D341Med (cell line): Measurements from ENCODE around the gene ALK.

Experiments
- DNase-seq: peaks from one replicate; pipeline ENCODE4 v3.0.0; 2012; ENCODE audit warnings: low spot score

Gene ALK

GRCh38 chr2:29317801-29318485 lies 603.4 kb downstream of the ALK start:
- no peak for DNase-seq

GRCh38 chr2:29317077-29317517 lies 604.3 kb downstream of the ALK start:
- DNase-seq, result no peak

GRCh38 chr2:29314816-29315571 lies 606.4 kb downstream of the ALK start:
- DNase-seq, result no peak

- DNase-seq, result no peak
Observed at GRCh38 chr2:29311458-29311857, 609.9 kb downstream of the ALK start.

GRCh38 chr2:29310650-29311348 lies 610.6 kb downstream of the ALK start:
- no peak for DNase-seq

GRCh38 chr2:29309090-29310029 lies 612.0 kb downstream of the ALK start:
- peak; percentile 72 for DNase-seq

GRCh38 chr2:29308366-29308765 lies 613.0 kb downstream of the ALK start:
- DNase-seq, result no peak

GRCh38 chr2:29307519-29307918 lies 613.9 kb downstream of the ALK start:
- no peak for DNase-seq

GRCh38 chr2:29305762-29306161 lies 615.6 kb downstream of the ALK start:
- no peak for DNase-seq

- DNase-seq, result no peak
Observed at GRCh38 chr2:29304399-29305060, 616.9 kb downstream of the ALK start.

GRCh38 chr2:29296585-29296984 lies 624.8 kb downstream of the ALK start:
- no peak for DNase-seq

GRCh38 chr2:29295845-29296244 lies 625.5 kb downstream of the ALK start:
- DNase-seq, result peak; percentile 74

GRCh38 chr2:29293830-29294438 lies 627.5 kb downstream of the ALK start:
- no peak for DNase-seq

GRCh38 chr2:29290293-29291047 lies 630.9 kb downstream of the ALK start:
- DNase-seq, result no peak

GRCh38 chr2:29284671-29285070 lies 636.7 kb downstream of the ALK start:
- no peak for DNase-seq

- DNase-seq, result no peak
Observed at GRCh38 chr2:29281916-29282247, 639.5 kb downstream of the ALK start.

GRCh38 chr2:29281086-29281915 lies 640.1 kb downstream of the ALK start:
- no peak for DNase-seq

- DNase-seq, result no peak
Observed at GRCh38 chr2:29278966-29279365, 642.4 kb downstream of the ALK start.

GRCh38 chr2:29276151-29276550 lies 645.2 kb downstream of the ALK start:
- DNase-seq, result no peak
